HG03439 (cell line): Measurements from ENCODE around the gene CRNKL1.

Source experiments
- ATAC-seq: cut with Tn5 transposase; IDR thresholded peaks from one replicate; pipeline ENCODE4 v1.9.1; 2021; ENCODE audit warnings: mild to moderate bottlenecking, moderate library complexity; ENCODE audit not compliant: unreplicated experiment

Gene CRNKL1

GRCh38 chr20:20063941-20064702 lies 11.9 kb upstream of the CRNKL1 start:
- no peak for ATAC-seq

GRCh38 chr20:20060234-20060998 lies 8.2 kb upstream of the CRNKL1 start:
- ATAC-seq: no peak

GRCh38 chr20:20051767-20052073 lies 546 bp downstream of the CRNKL1 start:
- peak; percentile 12 for ATAC-seq

- ATAC-seq: no peak
Observed at GRCh38 chr20:20039752-20040387, 12.4 kb downstream of the CRNKL1 start.

- no peak for ATAC-seq
Observed at GRCh38 chr20:20038586-20038985, 13.7 kb downstream of the CRNKL1 start.

- no peak for ATAC-seq
Observed at GRCh38 chr20:20037960-20038359, 14.3 kb downstream of the CRNKL1 start.

- no peak for ATAC-seq
Observed at GRCh38 chr20:20036756-20037155, 15.5 kb downstream of the CRNKL1 start.

GRCh38 chr20:20034486-20034885 lies 17.8 kb downstream of the CRNKL1 start:
- no peak for ATAC-seq

- no peak for ATAC-seq
Observed at GRCh38 chr20:20031790-20032189, 20.5 kb downstream of the CRNKL1 start.

- ATAC-seq: no peak
Observed at GRCh38 chr20:20027284-20027683, 25.0 kb downstream of the CRNKL1 start.

- ATAC-seq: no peak
Observed at GRCh38 chr20:20024942-20025341, 27.3 kb downstream of the CRNKL1 start.

GRCh38 chr20:20023395-20023794 lies 28.9 kb downstream of the CRNKL1 start:
- ATAC-seq: no peak

GRCh38 chr20:20022498-20022897 lies 29.8 kb downstream of the CRNKL1 start:
- peak; percentile 62 for ATAC-seq

- no peak for ATAC-seq
Observed at GRCh38 chr20:20021835-20022234, 30.4 kb downstream of the CRNKL1 start.

- no peak for ATAC-seq
Observed at GRCh38 chr20:20020908-20021307, 31.4 kb downstream of the CRNKL1 start.

- no peak for ATAC-seq
Observed at GRCh38 chr20:20019123-20019522, 33.1 kb downstream of the CRNKL1 start.

GRCh38 chr20:20018366-20018765 lies 33.9 kb downstream of the CRNKL1 start:
- no peak for ATAC-seq

- peak; percentile 12 for ATAC-seq
Observed at GRCh38 chr20:20017844-20018185, 34.5 kb downstream of the CRNKL1 start.

GRCh38 chr20:20017001-20017843 lies 35.0 kb downstream of the CRNKL1 start, which contains the start of gene NAA20:
Gene NAA20 (plus strand): TSS chr20:20017362. CDS start chr20:20017397, 35 bp downstream.
- ATAC-seq: peak; percentile 92

- no peak for ATAC-seq
Observed at GRCh38 chr20:20014659-20015058, 37.6 kb downstream of the CRNKL1 start.

- no peak for ATAC-seq
Observed at GRCh38 chr20:20012541-20012940, 39.7 kb downstream of the CRNKL1 start.
